HCT116 (cell line): Measurements from ENCODE around the gene VEZF1. TPM values are rescaled to one million over a fixed set of nuclear protein-coding genes. Genes with fewer than 3 reads are reported as not detected.

Experiments used
- ATAC-seq: fragments of 200-7000 bp; cut with Tn5 transposase; 2 replicates; pipeline ENCODE4 v1.9.1; 2020; ENCODE audit warnings: mild to moderate bottlenecking, moderate library complexity
- BruUV-seq: library from RNA; stranded (reverse); fragments of 400-500 nt; replicated peaks from 2 replicates; lab custom pipeline; 2021; lab: Mats Ljungman, UMichigan
- CTCF ChIA-PET: fragments of 300-600 bp; sonication (Branson Sonifier 250); formaldehyde crosslinking; loops from one replicate; lab custom pipeline; 2021; ENCODE audit warnings: antibody characterized with exemption; lab: Charles Lee
- POLR2A ChIA-PET: fragments of 300-600, 350-600 bp; sonication (Branson Sonifier 250); formaldehyde crosslinking; loops from one replicate; lab custom pipeline; 2021; ENCODE audit warnings: antibody characterized with exemption; lab: Charles Lee
- RAD21 ChIA-PET, 2 experiments: fragments of 300-600 bp; sonication (Branson Sonifier 250); formaldehyde crosslinking; loops; one replicate each; lab custom pipeline; 2023; ENCODE audit warnings: low total read pairs in 2 of 2; ENCODE audit not compliant: uncharacterized antibody in 2 of 2, unreplicated experiment in 2 of 2, low non-redundant PET in 1 of 2; lab: Charles Lee
- DNase-seq: peaks from one replicate; pipeline ENCODE4 v3.0.0-alpha.2; 2010; ENCODE audit warnings: low read depth, low spot score
- H2AFZ ChIP-seq: fragments of 200-600 bp; shearing (Covaris generic), sonication (generic); 2 replicates; pipeline ENCODE4 v1.6.1; 2017; ENCODE audit warnings: low read depth, mixed run types, mixed read lengths, antibody characterized with exemption, low read length; ENCODE audit not compliant: poor library complexity, severe bottlenecking
- H3K27ac ChIP-seq: 2 replicates; pipeline ENCODE4 v1.5.1; 2012; ENCODE audit warnings: low read depth, low read length
- H3K27me3 ChIP-seq: fragments of 200-600 bp; sonication (generic); 2 replicates; pipeline ENCODE4 v1.6.1; 2016; ENCODE audit warnings: mixed run types, low read length, mixed read lengths; ENCODE audit not compliant: insufficient read depth
- H3K36me3 ChIP-seq, 2 experiments: fragments of 200-500 bp in 1 of 2; fragments of 200-600 bp in 1 of 2; sonication (Bioruptor generic) in 1 of 2; sonication (generic) in 1 of 2; 2 replicates each; pipeline versions ENCODE4 v1.5.1 to v1.6.1; 2014 to 2016; ENCODE audit warnings: low read length in 2 of 2, inconsistent platforms in 1 of 2, mixed read lengths in 1 of 2, mixed run types in 1 of 2; ENCODE audit not compliant: insufficient read depth in 2 of 2, control insufficient read depth in 1 of 2
- H3K4me1 ChIP-seq, 2 experiments: fragments of 200-600 bp in 1 of 2; sonication (generic) in 1 of 2; 2 replicates each; pipeline versions ENCODE4 v1.5.1 to v1.6.1; 2012 to 2017; ENCODE audit warnings: low read length in 2 of 2, inconsistent platforms in 1 of 2, mild to moderate bottlenecking in 1 of 2, mixed read lengths in 1 of 2, mixed run types in 1 of 2, moderate library complexity in 1 of 2; ENCODE audit not compliant: insufficient read depth in 2 of 2, control insufficient read depth in 1 of 2
- H3K4me2 ChIP-seq: fragments of 200-600 bp; sonication (generic); 2 replicates; pipeline ENCODE4 v1.6.1; 2017; ENCODE audit warnings: mixed run types, low read length, mixed read lengths
- H3K4me3 ChIP-seq, 2 experiments: fragments of 200-600 bp in 1 of 2; sonication (generic) in 1 of 2; replicated peaks in 1 of 2; 2 replicates each; pipeline ENCODE4 v1.5.1; 2011 to 2016; ENCODE audit warnings: low read length in 2 of 2, control low read depth in 1 of 2, low read depth in 1 of 2, mild to moderate bottlenecking in 1 of 2, mixed read lengths in 1 of 2, mixed run types in 1 of 2
- H3K79me2 ChIP-seq: fragments of 200-600 bp; sonication (generic); 2 replicates; pipeline ENCODE4 v1.6.1; 2017; ENCODE audit warnings: mild to moderate bottlenecking, mixed run types, low read length, moderate library complexity, mixed read lengths; ENCODE audit not compliant: insufficient read depth
- H3K9ac ChIP-seq: fragments of 200-600 bp; sonication (generic); 2 replicates; pipeline ENCODE4 v1.6.1; 2016; ENCODE audit warnings: low read length, mixed read lengths
- H3K9me2 ChIP-seq: fragments of 200-600 bp; sonication (generic), shearing (Covaris generic); 2 replicates; pipeline ENCODE4 v1.6.1; 2017; ENCODE audit warnings: mixed run types, mild to moderate bottlenecking, moderate library complexity; ENCODE audit not compliant: insufficient read depth
- H3K9me3 ChIP-seq, 2 experiments: fragments of 200-500 bp in 1 of 2; fragments of 200-600 bp in 1 of 2; sonication (Bioruptor generic) in 1 of 2; sonication (generic) in 1 of 2; 2 replicates each; pipeline ENCODE4 v1.6.1; 2014 to 2017; ENCODE audit warnings: low read length in 2 of 2, mixed read lengths in 2 of 2, inconsistent platforms in 1 of 2, low read depth in 1 of 2, mild to moderate bottlenecking in 1 of 2, mixed run types in 1 of 2, moderate library complexity in 1 of 2; ENCODE audit not compliant: control insufficient read depth in 1 of 2, insufficient read depth in 1 of 2
- H4K20me1 ChIP-seq: fragments of 200-600 bp; sonication (generic), shearing (Covaris generic); 2 replicates; pipeline ENCODE4 v1.6.1; 2017; ENCODE audit warnings: mixed run types, mild to moderate bottlenecking, moderate library complexity; ENCODE audit not compliant: insufficient read depth
- CBX3 ChIP-seq: IDR thresholded peaks from 2 replicates; pipeline ENCODE4 v1.6.1; 2012; ENCODE audit warnings: low read depth
- CEBPB ChIP-seq: IDR thresholded peaks from 2 replicates; pipeline ENCODE4 v1.6.1; 2012; ENCODE audit warnings: low read depth
- EGR1 ChIP-seq: IDR thresholded peaks from 2 replicates; pipeline ENCODE4 v1.6.1; 2012; ENCODE audit warnings: low read depth
- EZH2 ChIP-seq: fragments of 200-600 bp; sonication (generic); IDR thresholded peaks from 2 replicates; pipeline ENCODE4 v1.6.1; 2017; ENCODE audit warnings: antibody characterized with exemption, mixed run types
- EZH2phosphoT487 ChIP-seq: fragments of 200-600 bp; IDR thresholded peaks from 2 replicates; pipeline ENCODE4 v1.6.1; 2018; ENCODE audit warnings: antibody characterized with exemption, borderline replicate concordance
- FOSL1 ChIP-seq: IDR thresholded peaks from 2 replicates; pipeline ENCODE4 v1.6.1; 2012; ENCODE audit warnings: low read depth
- JUND ChIP-seq: IDR thresholded peaks from 2 replicates; pipeline ENCODE4 v1.6.1; 2012
- POLR2A ChIP-seq: IDR thresholded peaks from 2 replicates; pipeline ENCODE4 v1.7.0; 2011; ENCODE audit warnings: borderline replicate concordance; ENCODE audit not compliant: insufficient read depth, insufficient read length; ENCODE audit errors: extremely low read depth
- POLR2AphosphoS5 ChIP-seq: IDR thresholded peaks from 2 replicates; pipeline ENCODE4 v1.6.1; 2011; ENCODE audit warnings: mild to moderate bottlenecking, low read depth, low read length, moderate library complexity
- SIN3A ChIP-seq: IDR thresholded peaks from 2 replicates; pipeline ENCODE4 v1.6.1; 2012; ENCODE audit warnings: low read depth
- SRF ChIP-seq: IDR thresholded peaks from 2 replicates; pipeline ENCODE4 v1.6.1; 2012; ENCODE audit warnings: low read depth
- TCF7L2 ChIP-seq: IDR thresholded peaks from 2 replicates; pipeline ENCODE4 v1.7.0; 2011; ENCODE audit warnings: borderline replicate concordance, inconsistent platforms; ENCODE audit not compliant: insufficient read depth, insufficient read length; ENCODE audit errors: extremely low read depth
- YY1 ChIP-seq: IDR thresholded peaks from 2 replicates; pipeline ENCODE4 v1.6.1; 2011; ENCODE audit warnings: low read length, low read depth, moderate library complexity, mild to moderate bottlenecking; ENCODE audit not compliant: insufficient replicate concordance; ENCODE audit errors: extremely low read depth
- ZFX ChIP-seq: fragments of 450-650 bp; IDR thresholded peaks from 2 replicates; pipeline ENCODE4 v1.6.1; 2017
- ZNF274 ChIP-seq: fragments of 200-500 bp; sonication (Bioruptor generic); IDR thresholded peaks from 2 replicates; pipeline ENCODE4 v1.6.1; 2014; ENCODE audit warnings: mild to moderate bottlenecking, low read depth, low read length, inconsistent platforms
- intact Hi-C: fragments of 100-400 bp; cut with micrococcal nuclease; formaldehyde crosslinking; loops from 2 replicates; pipeline ENCODE4 v1.10.0; 2022
- total RNA-seq: library from RNA; stranded (reverse); gene quantifications from one replicate; pipeline ENCODE4 v1.2.1, GENCODE V29; 2021; ENCODE audit not compliant: unreplicated experiment
- TF ChIP-seq, protein P1 (sequence below): IDR thresholded peaks from 2 replicates; pipeline ENCODE4 v1.6.1; 2012
- TF ChIP-seq, protein P2 (sequence below): IDR thresholded peaks from 2 replicates; pipeline ENCODE4 v1.6.1; 2011; ENCODE audit warnings: mild to moderate bottlenecking, low read length, moderate library complexity; ENCODE audit not compliant: insufficient replicate concordance; ENCODE audit errors: extremely low read depth
- TF ChIP-seq, protein P3 (sequence below), 3 experiments: fragments of 200-600 bp in 1 of 3; sonication (generic) in 1 of 3; IDR thresholded peaks in 2 of 3; conservative IDR thresholded peaks in 1 of 3; 2 replicates each; pipeline ENCODE4 v1.5.1; 2012 to 2017; ENCODE audit warnings: low read depth in 2 of 3, low read length in 2 of 3, antibody characterized with exemption in 1 of 3, borderline replicate concordance in 1 of 3, control low read depth in 1 of 3, mild to moderate bottlenecking in 1 of 3, mixed read lengths in 1 of 3, mixed run types in 1 of 3, moderate library complexity in 1 of 3; ENCODE audit not compliant: insufficient read depth in 1 of 3
- TF ChIP-seq, protein P4 (sequence below): IDR thresholded peaks from 2 replicates; pipeline ENCODE4 v1.6.1; 2012; ENCODE audit warnings: low read depth
- TF ChIP-seq, protein P5 (sequence below): IDR thresholded peaks from 2 replicates; pipeline ENCODE4 v1.6.1; 2012

VEZF1 gene
- total RNA-seq, 1 experiment from 2014 or later, result 70.2 TPM

DNA sequence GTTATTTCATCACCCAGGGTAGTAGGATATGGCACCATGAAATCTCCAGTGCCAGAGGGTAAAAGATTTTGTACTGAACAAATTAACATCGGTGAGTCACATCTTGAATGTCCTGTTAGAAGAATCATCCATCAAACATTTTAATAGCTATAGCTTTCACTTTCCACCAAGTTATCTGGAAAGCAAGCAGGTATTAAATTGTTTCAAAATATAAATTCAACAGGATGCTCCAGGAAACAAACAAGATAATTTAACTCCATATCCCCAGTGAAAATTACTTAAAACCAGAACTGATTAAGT, 2.4 kb downstream of the VEZF1 start:
- H4K20me1 ChIP-seq, result no peaks in the 10 kb centered on the region
- H3K4me3 ChIP-seq, result peak overlapping the region; percentile 23 to 67
- H2AFZ ChIP-seq, result no peak overlapping the region
- no TSS peak for BruUV-seq
- peak overlapping the region; percentile 89 for H3K4me2 ChIP-seq
- H3K27ac ChIP-seq, result peak overlapping the region; percentile 96; the same call in 1 of the 2 replicates
- H3K9me3 ChIP-seq, result no peaks in the 10 kb centered on the region
- no peak for DNase-seq
- peaks cover 70% of the 10 kb centered on the region for H3K79me2 ChIP-seq
- ChIA-PET POLR2A (interaction anchor here (0.7 to 1.9 kb wide), 5 partner anchors 14 to 87 kb away, joined by 3 to 8 read pairs (median 3); partner anchors contain the start of gene SRSF1), RAD21 (interaction anchor here (0.6 to 1.0 kb wide), 3 partner anchors 115 to 125 kb away, joined by 3 to 4 read pairs (median 3); no protein-coding TSS in a partner anchor), CTCF (interaction anchor here (0.7 to 2.5 kb wide), 6 partner anchors 14 to 128 kb away, joined by 3 to 14 read pairs (median 6); no protein-coding TSS in a partner anchor)
- peaks cover 7 to 48% of the 10 kb centered on the region in 2 experiments for H3K36me3 ChIP-seq
- no peak for ATAC-seq
- H3K4me1 ChIP-seq, result peaks cover 44 to 50% of the 10 kb centered on the region in 2 experiments
- H3K9me2 ChIP-seq, result no peaks in the 10 kb centered on the region
- no peaks in the 10 kb centered on the region for H3K27me3 ChIP-seq
- peak overlapping the region; percentile 76 for H3K9ac ChIP-seq
- intact Hi-C loops, result loop anchor here (5.0 kb wide), 1 partner anchor 108 kb away; no protein-coding TSS in a partner anchor
- TF ChIP-seq POLR2A (no peak), SRF (peak; percentile 36; the same call in 1 of the 2 replicates), EZH2 (no peak), TCF7L2 (no peak), ZFX (no peak), ZNF274 (no peak), EZH2phosphoT487 (no peak), SIN3A (0 out of 2 replicates have a peak, but pooled peaks have one; percentile 30), FOSL1 (peak; percentile 75), YY1 (no peak), CEBPB (peak; percentile 76), EGR1 (0 out of 2 replicates have a peak, but pooled peaks have one; percentile 18), JUND (peak; percentile 78), CBX3 (peak; percentile 45; the same call in 1 of the 2 replicates), POLR2AphosphoS5 (0 out of 2 replicates have a peak, but pooled peaks have one; percentile 38)
- TF ChIP-seq, protein P1, sequence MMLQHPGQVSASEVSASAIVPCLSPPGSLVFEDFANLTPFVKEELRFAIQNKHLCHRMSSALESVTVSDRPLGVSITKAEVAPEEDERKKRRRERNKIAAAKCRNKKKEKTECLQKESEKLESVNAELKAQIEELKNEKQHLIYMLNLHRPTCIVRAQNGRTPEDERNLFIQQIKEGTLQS, result 0 out of 2 replicates have a peak, but pooled peaks have one; percentile 45
- TF ChIP-seq, protein P2, sequence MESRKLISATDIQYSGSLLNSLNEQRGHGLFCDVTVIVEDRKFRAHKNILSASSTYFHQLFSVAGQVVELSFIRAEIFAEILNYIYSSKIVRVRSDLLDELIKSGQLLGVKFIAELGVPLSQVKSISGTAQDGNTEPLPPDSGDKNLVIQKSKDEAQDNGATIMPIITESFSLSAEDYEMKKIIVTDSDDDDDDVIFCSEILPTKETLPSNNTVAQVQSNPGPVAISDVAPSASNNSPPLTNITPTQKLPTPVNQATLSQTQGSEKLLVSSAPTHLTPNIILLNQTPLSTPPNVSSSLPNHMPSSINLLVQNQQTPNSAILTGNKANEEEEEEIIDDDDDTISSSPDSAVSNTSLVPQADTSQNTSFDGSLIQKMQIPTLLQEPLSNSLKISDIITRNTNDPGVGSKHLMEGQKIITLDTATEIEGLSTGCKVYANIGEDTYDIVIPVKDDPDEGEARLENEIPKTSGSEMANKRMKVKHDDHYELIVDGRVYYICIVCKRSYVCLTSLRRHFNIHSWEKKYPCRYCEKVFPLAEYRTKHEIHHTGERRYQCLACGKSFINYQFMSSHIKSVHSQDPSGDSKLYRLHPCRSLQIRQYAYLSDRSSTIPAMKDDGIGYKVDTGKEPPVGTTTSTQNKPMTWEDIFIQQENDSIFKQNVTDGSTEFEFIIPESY, result no peak
- TF ChIP-seq, protein P3, sequence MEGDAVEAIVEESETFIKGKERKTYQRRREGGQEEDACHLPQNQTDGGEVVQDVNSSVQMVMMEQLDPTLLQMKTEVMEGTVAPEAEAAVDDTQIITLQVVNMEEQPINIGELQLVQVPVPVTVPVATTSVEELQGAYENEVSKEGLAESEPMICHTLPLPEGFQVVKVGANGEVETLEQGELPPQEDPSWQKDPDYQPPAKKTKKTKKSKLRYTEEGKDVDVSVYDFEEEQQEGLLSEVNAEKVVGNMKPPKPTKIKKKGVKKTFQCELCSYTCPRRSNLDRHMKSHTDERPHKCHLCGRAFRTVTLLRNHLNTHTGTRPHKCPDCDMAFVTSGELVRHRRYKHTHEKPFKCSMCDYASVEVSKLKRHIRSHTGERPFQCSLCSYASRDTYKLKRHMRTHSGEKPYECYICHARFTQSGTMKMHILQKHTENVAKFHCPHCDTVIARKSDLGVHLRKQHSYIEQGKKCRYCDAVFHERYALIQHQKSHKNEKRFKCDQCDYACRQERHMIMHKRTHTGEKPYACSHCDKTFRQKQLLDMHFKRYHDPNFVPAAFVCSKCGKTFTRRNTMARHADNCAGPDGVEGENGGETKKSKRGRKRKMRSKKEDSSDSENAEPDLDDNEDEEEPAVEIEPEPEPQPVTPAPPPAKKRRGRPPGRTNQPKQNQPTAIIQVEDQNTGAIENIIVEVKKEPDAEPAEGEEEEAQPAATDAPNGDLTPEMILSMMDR (IDR thresholded peaks at IDR 0.05 in 2 of 3, conservative IDR thresholded peaks at IDR 0.05 in 1 of 3; ENCODE audit: borderline replicate concordance in 1 of 3, insufficient read depth in 1 of 3, low read depth in 2 of 3, low read length in 2 of 3), result no peak
- TF ChIP-seq, protein P4, sequence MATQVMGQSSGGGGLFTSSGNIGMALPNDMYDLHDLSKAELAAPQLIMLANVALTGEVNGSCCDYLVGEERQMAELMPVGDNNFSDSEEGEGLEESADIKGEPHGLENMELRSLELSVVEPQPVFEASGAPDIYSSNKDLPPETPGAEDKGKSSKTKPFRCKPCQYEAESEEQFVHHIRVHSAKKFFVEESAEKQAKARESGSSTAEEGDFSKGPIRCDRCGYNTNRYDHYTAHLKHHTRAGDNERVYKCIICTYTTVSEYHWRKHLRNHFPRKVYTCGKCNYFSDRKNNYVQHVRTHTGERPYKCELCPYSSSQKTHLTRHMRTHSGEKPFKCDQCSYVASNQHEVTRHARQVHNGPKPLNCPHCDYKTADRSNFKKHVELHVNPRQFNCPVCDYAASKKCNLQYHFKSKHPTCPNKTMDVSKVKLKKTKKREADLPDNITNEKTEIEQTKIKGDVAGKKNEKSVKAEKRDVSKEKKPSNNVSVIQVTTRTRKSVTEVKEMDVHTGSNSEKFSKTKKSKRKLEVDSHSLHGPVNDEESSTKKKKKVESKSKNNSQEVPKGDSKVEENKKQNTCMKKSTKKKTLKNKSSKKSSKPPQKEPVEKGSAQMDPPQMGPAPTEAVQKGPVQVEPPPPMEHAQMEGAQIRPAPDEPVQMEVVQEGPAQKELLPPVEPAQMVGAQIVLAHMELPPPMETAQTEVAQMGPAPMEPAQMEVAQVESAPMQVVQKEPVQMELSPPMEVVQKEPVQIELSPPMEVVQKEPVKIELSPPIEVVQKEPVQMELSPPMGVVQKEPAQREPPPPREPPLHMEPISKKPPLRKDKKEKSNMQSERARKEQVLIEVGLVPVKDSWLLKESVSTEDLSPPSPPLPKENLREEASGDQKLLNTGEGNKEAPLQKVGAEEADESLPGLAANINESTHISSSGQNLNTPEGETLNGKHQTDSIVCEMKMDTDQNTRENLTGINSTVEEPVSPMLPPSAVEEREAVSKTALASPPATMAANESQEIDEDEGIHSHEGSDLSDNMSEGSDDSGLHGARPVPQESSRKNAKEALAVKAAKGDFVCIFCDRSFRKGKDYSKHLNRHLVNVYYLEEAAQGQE, result no peak
- TF ChIP-seq, protein P5, sequence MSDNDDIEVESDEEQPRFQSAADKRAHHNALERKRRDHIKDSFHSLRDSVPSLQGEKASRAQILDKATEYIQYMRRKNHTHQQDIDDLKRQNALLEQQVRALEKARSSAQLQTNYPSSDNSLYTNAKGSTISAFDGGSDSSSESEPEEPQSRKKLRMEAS, result no peak
